ENCODE data around the gene INPP5J. TPM values are rescaled to one million over a fixed set of nuclear protein-coding genes. Genes with fewer than 3 reads are reported as not detected.

The INPP5J gene
- total and polyA plus RNA-seq, 5 donors from 2014 or later, result 0.47 TPM; not detected in 4

DNA sequence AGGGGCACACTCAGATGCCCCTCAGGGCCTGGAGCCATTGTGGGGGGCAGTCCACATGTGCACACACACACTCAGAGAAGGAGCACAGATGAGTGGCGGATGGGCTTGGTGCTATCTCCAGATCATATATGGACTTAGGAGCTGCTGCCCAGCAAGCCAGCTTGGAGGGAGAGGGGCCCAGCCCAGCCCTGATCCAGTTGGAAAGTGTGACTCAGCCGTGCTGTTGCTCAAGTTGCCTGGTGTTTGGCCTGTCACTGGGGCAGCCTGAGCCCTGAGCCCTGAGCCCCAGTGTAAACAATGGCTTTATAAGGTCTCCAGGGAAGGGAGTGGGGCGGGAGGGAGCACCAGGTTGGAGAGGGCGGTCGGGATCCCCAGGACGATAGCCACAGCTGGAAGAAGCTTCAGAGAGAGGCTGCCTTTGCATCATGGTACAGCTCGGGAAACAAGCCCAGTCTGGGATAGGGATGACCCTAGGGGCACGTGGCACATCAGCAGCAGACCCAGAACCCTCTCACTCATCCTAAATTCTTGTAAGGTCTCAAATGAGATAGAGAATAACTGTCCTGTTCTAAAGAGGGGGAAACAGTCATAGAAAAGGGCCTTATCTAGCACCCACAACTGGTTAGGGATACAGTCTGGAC, 20.2 kb upstream of the INPP5J start:
- H3K36me3 Mint-ChIP-seq, result no peaks in the 10 kb centered on the region
- peaks cover 0 to 1% (median 0%) of the 10 kb centered on the region in 7 donors for H3K9me3 Mint-ChIP-seq
- H3K27me3 Mint-ChIP-seq, result peaks cover 1% of the 10 kb centered on the region
- Histone ChIP-seq H3K27ac (ENCODE audit: insufficient read depth, low read length, poor library complexity, severe bottlenecking) (no peak overlapping the region), H3K36me3 (ENCODE audit: control insufficient read depth, insufficient read depth, low read length) (no peaks in the 10 kb centered on the region), H3K4me3 (ENCODE audit: low read depth, low read length) (no peak overlapping the region), H3K4me1 (ENCODE audit: control insufficient read depth, insufficient read depth, low read length, poor library complexity, severe bottlenecking) (peaks cover 18% of the 10 kb centered on the region), H3K9me3 (ENCODE audit: control insufficient read depth in 2 of 2, low read length in 2 of 2) (no peaks in the 10 kb centered on the region), H3K27me3 (ENCODE audit: control insufficient read depth, insufficient read depth, low read length) (no peaks in the 10 kb centered on the region)
- ATAC-seq (ENCODE audit: low read depth in 2 of 2) (no peak), DNase-seq (no peak)
- H3K4me3 Mint-ChIP-seq, result peak overlapping the region in 1 of 4 donors; percentile 58
- H3K4me1 Mint-ChIP-seq, result peaks cover 0 to 23% (median 12%) of the 10 kb centered on the region in 4 donors
- H3K27ac Mint-ChIP-seq, result peak overlapping the region in 2 of 3 donors; percentile 15 to 60

DNA sequence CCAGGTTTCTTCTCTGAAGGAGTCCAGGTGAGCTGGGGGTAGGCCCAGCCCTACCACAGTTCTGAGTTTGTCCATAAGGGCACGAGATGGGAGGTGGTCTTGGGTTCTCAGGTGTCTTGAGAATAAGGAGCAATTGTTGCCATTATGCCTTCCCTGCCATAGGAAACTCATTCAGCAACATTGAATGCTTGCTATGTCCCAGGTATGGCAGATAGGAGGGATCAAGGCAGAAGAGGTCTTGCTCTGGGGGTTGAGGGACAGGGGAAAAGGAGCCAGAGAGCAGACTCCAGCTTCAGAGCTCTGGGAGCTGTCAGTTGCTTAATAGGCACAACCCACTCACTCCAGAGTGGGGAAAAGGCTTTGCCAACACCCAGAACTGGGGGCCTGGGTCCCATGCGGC, 19.7 kb upstream of the INPP5J start:
- H3K27ac ChIP-seq (ENCODE audit: insufficient read depth, low read length, poor library complexity, severe bottlenecking), result no peak overlapping the region
- Mint-ChIP-seq H3K27ac (no peak overlapping the region), H3K27me3 (peaks cover 4% of the 10 kb centered on the region)

GRCh38 chr22:31103899-31104694, 18.7 kb upstream of the INPP5J start:
- H3K36me3 Mint-ChIP-seq, result no peaks in the 10 kb centered on the region
- peaks cover 0 to 1% (median 0%) of the 10 kb centered on the region in 7 donors for H3K9me3 Mint-ChIP-seq
- no peak overlapping the region for H3K4me3 ChIP-seq (ENCODE audit: low read depth, low read length)
- H3K4me1 Mint-ChIP-seq, result peaks cover 0 to 30% (median 16%) of the 10 kb centered on the region in 4 donors
- H3K27ac Mint-ChIP-seq, result no peak overlapping the region
- H3K27me3 Mint-ChIP-seq, result peaks cover 4% of the 10 kb centered on the region
- no peaks in the 10 kb centered on the region for H3K27me3 ChIP-seq (ENCODE audit: control insufficient read depth, insufficient read depth, low read length)
- no peak overlapping the region for H3K27ac ChIP-seq (ENCODE audit: insufficient read depth, low read length, poor library complexity, severe bottlenecking)
- ATAC-seq (ENCODE audit: low read depth in 2 of 2), result no peak
- H3K36me3 ChIP-seq (ENCODE audit: control insufficient read depth, insufficient read depth, low read length), result no peaks in the 10 kb centered on the region
- no peak for DNase-seq
- no peaks in the 10 kb centered on the region for H3K9me3 ChIP-seq (ENCODE audit: control insufficient read depth in 2 of 2, low read length in 2 of 2)
- H3K4me3 Mint-ChIP-seq, result peak overlapping the region; percentile 38 to 84 (median 48)
- H3K4me1 ChIP-seq (ENCODE audit: control insufficient read depth, insufficient read depth, low read length, poor library complexity, severe bottlenecking), result peaks cover 18% of the 10 kb centered on the region

More for the DNA sequence above, 19.7 kb upstream of the INPP5J start:
- H3K9me3 Mint-ChIP-seq, result peaks cover 0 to 1% (median 0%) of the 10 kb centered on the region in 7 donors
- ATAC-seq (ENCODE audit: low read depth in 2 of 2) (no peak), DNase-seq (no peak)
- H3K27me3 ChIP-seq (ENCODE audit: control insufficient read depth, insufficient read depth, low read length), result no peaks in the 10 kb centered on the region
- no peaks in the 10 kb centered on the region for H3K36me3 Mint-ChIP-seq
- H3K36me3 ChIP-seq (ENCODE audit: control insufficient read depth, insufficient read depth, low read length), result no peaks in the 10 kb centered on the region
- peaks cover 18% of the 10 kb centered on the region for H3K4me1 ChIP-seq (ENCODE audit: control insufficient read depth, insufficient read depth, low read length, poor library complexity, severe bottlenecking)
- H3K9me3 ChIP-seq (ENCODE audit: control insufficient read depth in 2 of 2, low read length in 2 of 2), result no peaks in the 10 kb centered on the region
- peak overlapping the region in 1 of 4 donors; percentile 58 for H3K4me3 Mint-ChIP-seq
- peaks cover 0 to 29% (median 15%) of the 10 kb centered on the region in 4 donors for H3K4me1 Mint-ChIP-seq
- H3K4me3 ChIP-seq (ENCODE audit: low read depth, low read length), result no peak overlapping the region

- DNase-seq (no peak), ATAC-seq (ENCODE audit: low read depth in 2 of 2) (no peak)
- H3K4me1 ChIP-seq (ENCODE audit: control insufficient read depth, insufficient read depth, low read length, poor library complexity, severe bottlenecking), result peaks cover 18% of the 10 kb centered on the region
- Mint-ChIP-seq H3K27me3 (peaks cover 4% of the 10 kb centered on the region), H3K4me1 (peaks cover 0 to 30% (median 16%) of the 10 kb centered on the region in 4 donors), H3K27ac (no peak overlapping the region), H3K9me3 (peaks cover 0 to 1% (median 0%) of the 10 kb centered on the region in 7 donors), H3K36me3 (no peaks in the 10 kb centered on the region), H3K4me3 (no peak overlapping the region)
- no peaks in the 10 kb centered on the region for H3K27me3 ChIP-seq (ENCODE audit: control insufficient read depth, insufficient read depth, low read length)
- H3K36me3 ChIP-seq (ENCODE audit: control insufficient read depth, insufficient read depth, low read length), result no peaks in the 10 kb centered on the region
- H3K4me3 ChIP-seq (ENCODE audit: low read depth, low read length), result no peak overlapping the region
- H3K9me3 ChIP-seq (ENCODE audit: control insufficient read depth in 2 of 2, low read length in 2 of 2), result no peaks in the 10 kb centered on the region
- H3K27ac ChIP-seq (ENCODE audit: insufficient read depth, low read length, poor library complexity, severe bottlenecking), result no peak overlapping the region
Measured at GRCh38 chr22:31104869-31105268, 17.9 kb upstream of the INPP5J start.

DNA sequence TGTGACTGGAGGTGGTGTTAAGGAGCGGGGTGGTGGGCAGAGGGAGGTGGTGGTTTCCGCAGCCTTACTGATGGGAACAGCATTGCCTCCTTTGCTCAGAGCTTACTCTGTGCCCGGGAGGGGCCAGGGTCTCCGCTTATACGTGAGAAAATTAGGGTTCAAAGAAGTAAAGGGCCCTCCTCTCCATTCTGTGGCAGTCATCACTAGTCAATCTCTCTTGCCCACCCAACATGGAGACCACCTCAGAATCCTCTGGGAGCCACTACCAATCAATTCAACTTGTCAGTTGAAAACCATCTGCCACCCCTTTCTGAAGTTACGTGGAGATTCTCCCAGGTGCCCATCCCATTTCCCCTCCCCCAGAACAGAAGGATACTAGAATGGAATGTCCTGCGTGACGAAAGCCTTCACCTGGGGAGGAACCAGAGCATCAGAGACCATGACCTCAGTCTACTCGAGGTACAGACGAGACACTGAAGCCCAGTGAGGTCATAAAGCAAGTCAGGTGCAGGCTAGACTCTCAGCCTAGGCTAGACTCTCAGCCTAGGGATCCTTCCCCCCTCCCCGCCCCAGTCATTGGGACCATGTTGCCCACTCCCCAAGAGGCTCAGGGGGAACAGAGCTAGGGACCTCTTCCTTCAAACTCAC, 17.4 kb upstream of the INPP5J start:
- peak overlapping the region in 2 of 3 donors; percentile 1 to 71 for H3K27ac Mint-ChIP-seq
- H3K36me3 Mint-ChIP-seq, result no peaks in the 10 kb centered on the region
- H3K4me3 Mint-ChIP-seq, result peak overlapping the region; percentile 77 to 95 (median 93)

DNA sequence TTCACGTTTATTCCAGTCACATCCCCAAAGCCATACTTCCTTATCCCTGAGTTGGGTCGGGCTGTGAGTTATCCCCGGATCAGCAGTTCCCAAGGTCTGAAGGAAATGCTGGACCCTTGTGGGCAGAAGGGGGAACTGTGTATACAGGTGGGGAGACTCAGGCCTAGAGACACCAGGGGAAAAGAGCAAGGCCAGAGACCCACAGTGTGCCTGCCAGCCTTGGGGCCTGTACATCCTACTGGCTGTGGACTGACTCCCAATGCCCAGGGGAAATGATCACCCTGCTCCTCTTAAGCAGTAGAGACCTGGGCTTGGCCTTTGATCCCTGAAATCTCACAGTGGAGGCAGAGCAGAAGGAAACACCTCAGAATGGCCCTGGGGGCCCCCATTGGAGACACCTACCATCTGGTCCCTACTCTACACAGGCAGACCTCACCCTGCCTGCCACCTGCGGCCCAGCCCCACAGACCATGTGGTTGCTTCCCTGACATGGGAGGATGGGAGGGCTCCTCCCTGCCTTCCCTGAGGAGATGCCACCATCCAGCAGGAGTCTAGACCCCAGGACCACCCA, 16.7 kb upstream of the INPP5J start:
- Mint-ChIP-seq H3K4me1 (peaks cover 0 to 34% (median 16%) of the 10 kb centered on the region in 4 donors), H3K27ac (peak overlapping the region; percentile 1 to 96 (median 96)), H3K36me3 (no peaks in the 10 kb centered on the region), H3K27me3 (peaks cover 4% of the 10 kb centered on the region), H3K9me3 (peaks cover 0 to 1% (median 0%) of the 10 kb centered on the region in 7 donors), H3K4me3 (peak overlapping the region; percentile 77 to 95 (median 93))
- H3K4me3 ChIP-seq (ENCODE audit: low read depth, low read length), result no peak overlapping the region
- H3K36me3 ChIP-seq (ENCODE audit: control insufficient read depth, insufficient read depth, low read length), result no peaks in the 10 kb centered on the region
- ATAC-seq (ENCODE audit: low read depth in 2 of 2) (no peak), DNase-seq (no peak)
- H3K4me1 ChIP-seq (ENCODE audit: control insufficient read depth, insufficient read depth, low read length, poor library complexity, severe bottlenecking), result peaks cover 18% of the 10 kb centered on the region
- no peak overlapping the region for H3K27ac ChIP-seq (ENCODE audit: insufficient read depth, low read length, poor library complexity, severe bottlenecking)
- no peaks in the 10 kb centered on the region for H3K27me3 ChIP-seq (ENCODE audit: control insufficient read depth, insufficient read depth, low read length)
- H3K9me3 ChIP-seq (ENCODE audit: control insufficient read depth in 2 of 2, low read length in 2 of 2), result no peaks in the 10 kb centered on the region

More for the DNA sequence above, 17.4 kb upstream of the INPP5J start:
- ATAC-seq (ENCODE audit: low read depth in 2 of 2), result no peak
- no peaks in the 10 kb centered on the region for H3K36me3 ChIP-seq (ENCODE audit: control insufficient read depth, insufficient read depth, low read length)
- peaks cover 18% of the 10 kb centered on the region for H3K4me1 ChIP-seq (ENCODE audit: control insufficient read depth, insufficient read depth, low read length, poor library complexity, severe bottlenecking)
- H3K9me3 ChIP-seq (ENCODE audit: control insufficient read depth in 2 of 2, low read length in 2 of 2), result no peaks in the 10 kb centered on the region
- no peak overlapping the region for H3K4me3 ChIP-seq (ENCODE audit: low read depth, low read length)
- peaks cover 0 to 1% (median 0%) of the 10 kb centered on the region in 7 donors for H3K9me3 Mint-ChIP-seq
- DNase-seq, result no peak
- no peaks in the 10 kb centered on the region for H3K27me3 ChIP-seq (ENCODE audit: control insufficient read depth, insufficient read depth, low read length)
- peaks cover 4% of the 10 kb centered on the region for H3K27me3 Mint-ChIP-seq
- H3K4me1 Mint-ChIP-seq, result peaks cover 0 to 30% (median 16%) of the 10 kb centered on the region in 4 donors
- H3K27ac ChIP-seq (ENCODE audit: insufficient read depth, low read length, poor library complexity, severe bottlenecking), result no peak overlapping the region

- Histone ChIP-seq H3K27ac (ENCODE audit: insufficient read depth, low read length, poor library complexity, severe bottlenecking) (peak overlapping the region; percentile 72), H3K9me3 (ENCODE audit: control insufficient read depth in 2 of 2, low read length in 2 of 2) (no peaks in the 10 kb centered on the region), H3K4me3 (ENCODE audit: low read depth, low read length) (peak overlapping the region; percentile 57), H3K36me3 (ENCODE audit: control insufficient read depth, insufficient read depth, low read length) (no peaks in the 10 kb centered on the region), H3K4me1 (ENCODE audit: control insufficient read depth, insufficient read depth, low read length, poor library complexity, severe bottlenecking) (peaks cover 18% of the 10 kb centered on the region), H3K27me3 (ENCODE audit: control insufficient read depth, insufficient read depth, low read length) (no peaks in the 10 kb centered on the region)
- Mint-ChIP-seq H3K27ac (peak overlapping the region in 2 of 3 donors; percentile 96), H3K9me3 (no peaks in the 10 kb centered on the region), H3K4me1 (peaks cover 0 to 34% (median 16%) of the 10 kb centered on the region in 4 donors), H3K36me3 (no peaks in the 10 kb centered on the region), H3K4me3 (peak overlapping the region; percentile 77 to 95 (median 93)), H3K27me3 (peaks cover 4% of the 10 kb centered on the region)
- ATAC-seq (ENCODE audit: low read depth in 2 of 2) (no peak), DNase-seq (no peak)
Measured at GRCh38 chr22:31106731-31107177, 16.0 kb upstream of the INPP5J start.
